GM03348 (cell line): ENCODE results near the gene HCN2.
"Not testable (repeated sequence)": the region's sequence is repeated elsewhere in the genome, so short reads cannot be mapped to it uniquely, and the experiment has no call there.

ENCODE experiments used
- DNase-seq: peaks from one replicate; pipeline ENCODE4 v3.0.0; 2012; ENCODE audit warnings: low spot score

Gene HCN2

GRCh38 chr19:620166-620862 lies 30.6 kb downstream of the HCN2 start:
- no peak for DNase-seq

GRCh38 chr19:621191-621590 lies 31.5 kb downstream of the HCN2 start:
- not testable (repeated sequence) for DNase-seq

- no peak for DNase-seq
These were observed 32.1 kb downstream of the HCN2 start for GRCh38 chr19:621819-622218.

- DNase-seq: no peak
These were observed 33.0 kb downstream of the HCN2 start for GRCh38 chr19:622666-623065.

GRCh38 chr19:623175-623916 lies 33.7 kb downstream of the HCN2 start:
- no peak for DNase-seq

GRCh38 chr19:623974-624373 lies 34.3 kb downstream of the HCN2 start:
- no peak for DNase-seq

- DNase-seq: no peak
These were observed 34.9 kb downstream of the HCN2 start for GRCh38 chr19:624433-625109.

GRCh38 chr19:625257-625656 lies 35.6 kb downstream of the HCN2 start:
- DNase-seq: no peak

- DNase-seq: not testable (repeated sequence)
These were observed 36.9 kb downstream of the HCN2 start for GRCh38 chr19:626566-626965.

- DNase-seq: no peak
These were observed 38.5 kb downstream of the HCN2 start for GRCh38 chr19:628168-628567.

- not testable (repeated sequence) for DNase-seq
These were observed 39.8 kb downstream of the HCN2 start for GRCh38 chr19:629515-629914.

- no peak for DNase-seq
These were observed 40.5 kb downstream of the HCN2 start for GRCh38 chr19:629961-630714.

- peak; percentile 79 for DNase-seq
These were observed 42.9 kb downstream of the HCN2 start for GRCh38 chr19:632579-633067.

GRCh38 chr19:633068-633785 lies 43.5 kb downstream of the HCN2 start, which contains the start of gene POLRMT:
TSS of gene POLRMT (minus strand) at chr19:633537. CDS start at chr19:633512, 25 bp downstream.
- peak; percentile 100 for DNase-seq

GRCh38 chr19:633786-634639 lies 44.3 kb downstream of the HCN2 start:
- DNase-seq: peak; percentile 29

- DNase-seq: no peak
These were observed 45.4 kb downstream of the HCN2 start for GRCh38 chr19:634975-635652.

- no peak for DNase-seq
These were observed 49.2 kb downstream of the HCN2 start for GRCh38 chr19:638906-639252.

GRCh38 chr19:639253-640160 lies 49.8 kb downstream of the HCN2 start, which contains the start of gene FGF22:
TSS of gene FGF22 (plus strand) at chr19:639879. CDS start at chr19:639926, 47 bp downstream.
- peak; percentile 100 for DNase-seq

- DNase-seq: no peak
These were observed 50.5 kb downstream of the HCN2 start for GRCh38 chr19:640161-640558.
